GM13976 (cell line): ENCODE data around the gene SVIL.

Source experiments
- DNase-seq: peaks from one replicate; pipeline ENCODE4 v3.0.0; 2012; ENCODE audit warnings: low spot score
- CTCF ChIP-seq: IDR thresholded peaks from 2 replicates; pipeline ENCODE4 v1.5.1; 2012; ENCODE audit warnings: borderline replicate concordance, mild to moderate bottlenecking; ENCODE audit not compliant: insufficient read depth; ENCODE audit errors: extremely low read depth, missing control alignments, control extremely low read depth
- in situ Hi-C: fragments of 300-500 bp; cut with MboI; formaldehyde crosslinking; loops from one replicate; pipeline ENCODE4 v1.12.0; 2022; ENCODE audit warnings: low sequenced_read_pairs, mixed read lengths, inconsistent platforms; ENCODE audit not compliant: unreplicated experiment

SVIL gene

GRCh38 chr10:29428486-29428885 is 206.3 kb downstream of the SVIL start:
- in situ Hi-C loops: no loop called here
- TF ChIP-seq CTCF: no peak
- DNase-seq: no peak

GRCh38 chr10:29427667-29428066 is 207.1 kb downstream of the SVIL start:
- no peak for TF ChIP-seq CTCF
- in situ Hi-C loops: no loop called here
- DNase-seq: no peak

GRCh38 chr10:29426420-29426819 is 208.4 kb downstream of the SVIL start:
- DNase-seq: no peak
- no peak for TF ChIP-seq CTCF
- in situ Hi-C loops: no loop called here

GRCh38 chr10:29424017-29424416 is 210.8 kb downstream of the SVIL start:
- DNase-seq: no peak
- in situ Hi-C loops: no loop called here
- no peak for TF ChIP-seq CTCF

- no peak for DNase-seq
- TF ChIP-seq CTCF: no peak
- in situ Hi-C loops: no loop called here
These were observed 214.0 kb downstream of the SVIL start for GRCh38 chr10:29420744-29421143.

GRCh38 chr10:29417324-29417723 is 217.4 kb downstream of the SVIL start:
- no peak for DNase-seq
- no peak for TF ChIP-seq CTCF
- in situ Hi-C loops: no loop called here

- no peak for DNase-seq
- no peak for TF ChIP-seq CTCF
- in situ Hi-C loops: no loop called here
These were observed 218.9 kb downstream of the SVIL start for GRCh38 chr10:29415876-29416275.
